Smooth muscle cell (in vitro differentiated cells): Measurements from ENCODE around the gene RTN4R. TPM values are rescaled to one million over a fixed set of nuclear protein-coding genes. Genes with fewer than 3 reads are reported as not detected.

Experiments
- DNase-seq: peaks from one replicate; lab custom pipeline; 2025; ENCODE audit not compliant: unreplicated experiment; lab: John Stamatoyannopoulos, UW
- H2AFZ ChIP-seq: fragments of 200-600 bp; sonication (generic); 2 replicates; pipeline ENCODE4 v1.6.0; 2016; ENCODE audit warnings: antibody characterized with exemption, low read depth, mild to moderate bottlenecking
- H3F3A ChIP-seq: fragments of 200-600 bp; sonication (generic); 2 replicates; pipeline ENCODE4 v1.6.0; 2017; ENCODE audit warnings: antibody characterized with exemption, low read depth
- H3K27ac ChIP-seq: fragments of 200-600 bp; sonication (generic); 2 replicates; pipeline ENCODE4 v1.5.1; 2016; ENCODE audit warnings: low read depth, mild to moderate bottlenecking
- H3K27me3 ChIP-seq: fragments of 200-600 bp; sonication (generic); 2 replicates; pipeline ENCODE4 v1.6.1; 2016; ENCODE audit warnings: low read depth, mild to moderate bottlenecking
- H3K36me3 ChIP-seq: fragments of 200-600 bp; sonication (generic); 2 replicates; pipeline ENCODE4 v1.5.1; 2016; ENCODE audit warnings: low read depth
- H3K4me1 ChIP-seq: fragments of 200-600 bp; sonication (generic); 2 replicates; pipeline ENCODE4 v1.5.1; 2016; ENCODE audit warnings: low read depth
- H3K4me2 ChIP-seq: fragments of 200-600 bp; sonication (generic); 2 replicates; pipeline ENCODE4 v1.6.0; 2016; ENCODE audit warnings: mild to moderate bottlenecking
- H3K4me3 ChIP-seq: fragments of 200-600 bp; sonication (generic); 2 replicates; pipeline ENCODE4 v1.5.1; 2016; ENCODE audit warnings: mild to moderate bottlenecking
- H3K79me2 ChIP-seq: fragments of 200-600 bp; sonication (generic); 2 replicates; pipeline ENCODE4 v1.6.0; 2016; ENCODE audit warnings: low read depth, mild to moderate bottlenecking
- H3K9ac ChIP-seq: fragments of 200-600 bp; sonication (generic); 2 replicates; pipeline ENCODE4 v1.6.0; 2016; ENCODE audit warnings: low read depth
- H3K9me3 ChIP-seq: fragments of 200-600 bp; sonication (generic); replicated peaks from 2 replicates; pipeline ENCODE4 v1.5.1; 2016; ENCODE audit warnings: low read depth
- H4K20me1 ChIP-seq: fragments of 200-600 bp; sonication (generic); 2 replicates; pipeline ENCODE4 v1.6.0; 2016; ENCODE audit warnings: low read depth
- WGBS: methylation state at CpG from one replicate; pipeline ENCODE4 v1.1.7; 2016; ENCODE audit warnings: low lambda C conversion rate; 5-methylcytosine and 5-hydroxymethylcytosine counted together
- polyA plus RNA-seq: library from polyadenylated mRNA; unstranded; fragments of >200 nt; fragmentation: Nextera tagmentation; extraction: Ambion mirVana; gene quantifications from 2 replicates; pipeline ENCODE4 v1.2.1, GENCODE V29; 2016
- total RNA-seq: library from RNA; depleted of rRNA; stranded (reverse); fragments of >200 nt; gene quantifications from 2 replicates; pipeline ENCODE4 v1.2.3, GENCODE V29; 2014
- TF ChIP-seq, protein P1 (sequence below): fragments of 200-600 bp; sonication (generic); IDR thresholded peaks from 2 replicates; pipeline ENCODE4 v1.5.1; 2017; ENCODE audit warnings: borderline replicate concordance, mild to moderate bottlenecking, antibody characterized with exemption; ENCODE audit not compliant: insufficient read depth, poor library complexity, severe bottlenecking

Gene RTN4R
- total and polyA plus RNA-seq, 2 experiments from 2014 or later = 1.8 to 4.7 TPM

DNA sequence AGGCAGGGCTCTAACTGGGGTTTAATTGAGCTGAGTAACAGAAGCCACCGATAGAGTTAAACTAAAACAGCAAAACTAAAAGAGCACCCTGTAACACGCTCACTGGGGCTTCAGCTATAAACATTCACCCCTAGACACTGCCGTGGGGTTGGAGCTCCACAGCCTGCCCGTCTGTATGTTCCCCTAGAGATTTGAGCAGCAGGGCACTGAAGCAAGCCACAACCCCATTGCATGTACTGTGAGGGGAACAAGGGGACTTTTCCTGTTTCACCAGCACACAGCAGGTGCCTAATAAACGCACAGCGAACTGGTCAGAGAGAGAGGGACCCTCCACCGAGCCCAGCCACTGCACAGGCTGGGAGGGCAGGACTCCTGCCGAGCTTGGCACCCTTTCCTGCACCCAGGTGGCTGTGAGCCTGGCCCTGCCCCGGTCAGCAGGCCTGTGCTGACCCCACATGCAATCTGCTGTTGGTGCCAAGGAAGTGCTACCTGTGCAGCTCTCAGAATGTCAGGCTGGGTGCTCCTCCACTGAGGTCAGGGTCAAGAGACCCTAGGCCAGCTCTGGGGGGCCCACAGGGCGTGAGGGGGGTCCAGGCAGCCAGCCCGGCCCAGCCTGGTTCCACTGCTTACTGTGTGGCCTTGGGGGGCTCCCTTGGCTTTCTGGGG lies 31.9 kb downstream of the RTN4R start:
- no peaks in the 10 kb centered on the region for H3K36me3 ChIP-seq
- WGBS = 89% methylated on average over 11 of the region's 11 CpGs
- no peak overlapping the region for H2AFZ ChIP-seq
- H3K9ac ChIP-seq = no peak overlapping the region
- H3K79me2 ChIP-seq = no peaks in the 10 kb centered on the region
- no peaks in the 10 kb centered on the region for H3K9me3 ChIP-seq
- no peaks in the 10 kb centered on the region for H4K20me1 ChIP-seq
- DNase-seq = no peak
- H3K27ac ChIP-seq = no peak overlapping the region
- no peaks in the 10 kb centered on the region for H3K27me3 ChIP-seq
- H3K4me1 ChIP-seq = no peaks in the 10 kb centered on the region
- H3K4me3 ChIP-seq = no peak overlapping the region
- no peaks in the 10 kb centered on the region for H3F3A ChIP-seq
- TF ChIP-seq, protein P1, sequence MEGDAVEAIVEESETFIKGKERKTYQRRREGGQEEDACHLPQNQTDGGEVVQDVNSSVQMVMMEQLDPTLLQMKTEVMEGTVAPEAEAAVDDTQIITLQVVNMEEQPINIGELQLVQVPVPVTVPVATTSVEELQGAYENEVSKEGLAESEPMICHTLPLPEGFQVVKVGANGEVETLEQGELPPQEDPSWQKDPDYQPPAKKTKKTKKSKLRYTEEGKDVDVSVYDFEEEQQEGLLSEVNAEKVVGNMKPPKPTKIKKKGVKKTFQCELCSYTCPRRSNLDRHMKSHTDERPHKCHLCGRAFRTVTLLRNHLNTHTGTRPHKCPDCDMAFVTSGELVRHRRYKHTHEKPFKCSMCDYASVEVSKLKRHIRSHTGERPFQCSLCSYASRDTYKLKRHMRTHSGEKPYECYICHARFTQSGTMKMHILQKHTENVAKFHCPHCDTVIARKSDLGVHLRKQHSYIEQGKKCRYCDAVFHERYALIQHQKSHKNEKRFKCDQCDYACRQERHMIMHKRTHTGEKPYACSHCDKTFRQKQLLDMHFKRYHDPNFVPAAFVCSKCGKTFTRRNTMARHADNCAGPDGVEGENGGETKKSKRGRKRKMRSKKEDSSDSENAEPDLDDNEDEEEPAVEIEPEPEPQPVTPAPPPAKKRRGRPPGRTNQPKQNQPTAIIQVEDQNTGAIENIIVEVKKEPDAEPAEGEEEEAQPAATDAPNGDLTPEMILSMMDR = no peak
- H3K4me2 ChIP-seq = no peak overlapping the region

DNA sequence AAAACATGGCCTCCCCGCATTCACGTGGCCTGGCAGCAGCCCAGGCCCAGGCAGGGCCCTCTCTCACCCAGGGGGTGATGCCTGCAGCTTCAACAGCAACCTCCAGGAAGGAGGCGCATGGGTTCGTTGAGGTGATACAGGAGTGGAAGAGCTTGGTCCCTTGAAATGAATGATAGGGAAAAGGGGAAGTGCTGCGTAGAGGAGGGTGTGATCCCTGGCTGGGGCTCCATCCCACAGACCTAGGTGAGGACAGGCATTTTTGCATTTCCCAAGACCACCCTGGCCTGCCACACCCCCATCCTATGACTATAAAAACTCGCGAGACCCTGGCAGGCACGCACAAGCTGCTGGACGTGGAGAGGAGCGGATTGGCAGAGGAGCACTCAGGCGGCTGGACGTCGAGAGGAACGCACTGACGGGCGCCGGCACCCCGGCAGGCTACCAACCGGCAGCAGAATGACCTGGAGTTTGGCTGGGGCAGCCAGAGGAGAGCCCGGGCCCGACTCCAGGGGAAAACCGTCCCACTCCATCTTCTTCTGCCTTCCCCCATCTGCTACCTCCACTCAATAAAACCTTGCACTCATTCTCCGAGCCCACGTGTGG lies 32.6 kb downstream of the RTN4R start:
- TF ChIP-seq, protein P1 = no peak
- H3K27me3 ChIP-seq = no peaks in the 10 kb centered on the region
- H3K4me3 ChIP-seq = no peak overlapping the region
- no peaks in the 10 kb centered on the region for H3K36me3 ChIP-seq
- no peaks in the 10 kb centered on the region for H3F3A ChIP-seq
- no peaks in the 10 kb centered on the region for H3K9me3 ChIP-seq
- H3K27ac ChIP-seq = no peak overlapping the region
- H3K79me2 ChIP-seq = no peaks in the 10 kb centered on the region
- DNase-seq = no peak
- no peaks in the 10 kb centered on the region for H4K20me1 ChIP-seq
- no peaks in the 10 kb centered on the region for H3K4me1 ChIP-seq
- 91% methylated on average over 22 of the region's 24 CpGs for WGBS
- no peak overlapping the region for H3K4me2 ChIP-seq
- H3K9ac ChIP-seq = no peak overlapping the region
- no peak overlapping the region for H2AFZ ChIP-seq

DNA sequence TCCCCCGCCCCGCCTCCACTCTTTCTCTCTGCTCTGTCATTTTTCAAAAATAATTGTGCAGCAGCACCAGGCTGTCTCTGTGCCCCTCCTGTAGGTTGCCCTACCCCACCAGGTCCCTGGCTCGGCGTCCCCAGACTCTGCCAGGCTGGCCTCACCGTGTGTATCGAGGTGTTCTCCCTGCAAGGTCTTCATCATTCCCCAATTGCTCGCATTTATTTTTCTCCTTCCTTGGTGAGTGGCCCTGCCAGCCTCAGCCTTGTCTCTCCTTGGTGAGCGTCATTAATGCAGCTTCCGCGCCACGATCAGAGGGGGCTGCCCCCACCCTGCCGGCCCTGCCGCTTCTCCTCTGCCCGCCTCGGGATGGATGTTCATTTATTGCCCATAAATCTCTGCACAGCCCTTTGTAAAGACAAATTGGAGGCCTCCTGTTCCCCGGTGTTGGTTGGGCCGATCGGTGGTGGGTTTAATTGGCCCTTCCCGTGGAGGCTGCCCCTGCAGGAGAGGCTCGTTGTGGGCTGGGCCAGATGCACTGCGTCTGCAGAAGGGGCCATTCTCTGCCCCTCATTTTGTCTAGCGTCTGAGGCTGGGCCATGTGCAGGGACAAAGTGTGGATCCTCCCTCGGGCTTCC lies 33.2 kb downstream of the RTN4R start:
- no peak for DNase-seq
- no peak overlapping the region for H2AFZ ChIP-seq
- no peaks in the 10 kb centered on the region for H3K27me3 ChIP-seq
- TF ChIP-seq, protein P1 = no peak
- H3K4me1 ChIP-seq = no peaks in the 10 kb centered on the region
- WGBS = 81% methylated on average over 23 of the region's 23 CpGs
- no peak overlapping the region for H3K4me2 ChIP-seq
- H3K36me3 ChIP-seq = no peaks in the 10 kb centered on the region
- H3K9me3 ChIP-seq = no peaks in the 10 kb centered on the region
- H3K79me2 ChIP-seq = no peaks in the 10 kb centered on the region
- H3K4me3 ChIP-seq = no peak overlapping the region
- no peak overlapping the region for H3K27ac ChIP-seq
- no peaks in the 10 kb centered on the region for H3F3A ChIP-seq
- H4K20me1 ChIP-seq = no peaks in the 10 kb centered on the region
- H3K9ac ChIP-seq = no peak overlapping the region
